HG03432 (cell line): Measurements from ENCODE around the gene HNRNPL.
"Not testable (repeated sequence)": the region's sequence is repeated elsewhere in the genome, so short reads cannot be mapped to it uniquely, and the experiment has no call there.

Experiments
- ATAC-seq: cut with Tn5 transposase; IDR thresholded peaks from one replicate; pipeline ENCODE4 v1.9.1; 2021; ENCODE audit warnings: mild to moderate bottlenecking, moderate library complexity; ENCODE audit not compliant: unreplicated experiment

The HNRNPL gene

GRCh38 chr19:38803543-38803942 is 46.2 kb downstream of the HNRNPL start:
- ATAC-seq, result no peak

- ATAC-seq, result no peak
These were observed 48.3 kb downstream of the HNRNPL start for GRCh38 chr19:38801359-38802095.

- ATAC-seq, result no peak
These were observed 49.0 kb downstream of the HNRNPL start for GRCh38 chr19:38800577-38801347.

- ATAC-seq, result no peak
These were observed 50.7 kb downstream of the HNRNPL start for GRCh38 chr19:38799104-38799503.

- ATAC-seq, result not testable (repeated sequence)
These were observed 52.0 kb downstream of the HNRNPL start for GRCh38 chr19:38797781-38798180.

- ATAC-seq, result no peak
These were observed 53.6 kb downstream of the HNRNPL start for GRCh38 chr19:38796154-38796553.

GRCh38 chr19:38795549-38795948 is 54.2 kb downstream of the HNRNPL start:
- no peak for ATAC-seq

- no peak for ATAC-seq
These were observed 56.1 kb downstream of the HNRNPL start for GRCh38 chr19:38793671-38794070.

GRCh38 chr19:38793177-38793576 is 56.6 kb downstream of the HNRNPL start:
- no peak for ATAC-seq

GRCh38 chr19:38792250-38793111 is 57.3 kb downstream of the HNRNPL start:
- no peak for ATAC-seq

GRCh38 chr19:38791451-38792064 is 58.2 kb downstream of the HNRNPL start:
- peak; percentile 72 for ATAC-seq

GRCh38 chr19:38790507-38791403 is 59.0 kb downstream of the HNRNPL start:
- ATAC-seq, result not testable (repeated sequence)

- no peak for ATAC-seq
These were observed 61.1 kb downstream of the HNRNPL start, which contains the start of gene LGALS7B for GRCh38 chr19:38788478-38789243. TSS of gene LGALS7B (plus strand) at chr19:38789200. CDS start at chr19:38789227, 27 bp downstream.

- no peak for ATAC-seq
These were observed 63.1 kb downstream of the HNRNPL start for GRCh38 chr19:38786572-38787265.
